Measurements from ENCODE around the gene MED6.

- no peak for TF ChIP-seq GATA1 (IDR thresholded peaks at IDR 0.05; ENCODE audit: low read depth, low read length)
- no peak for TF ChIP-seq POLR2A (IDR thresholded peaks at IDR 0.05; ENCODE audit: low read length)
These were observed 46.2 kb upstream of the MED6 start for GRCh38 chr14:70646705-70647104.

All from erythroblast (primary cell).